HG02885 (cell line): ENCODE data around the gene PTPRD.
A peak's percentile ranks its signal among the peaks of the same experiment; 100 is the strongest.

Experiments
- ATAC-seq: cut with Tn5 transposase; IDR thresholded peaks from one replicate; pipeline ENCODE4 v1.9.1; 2021; ENCODE audit warnings: mild to moderate bottlenecking; ENCODE audit not compliant: unreplicated experiment, poor library complexity

PTPRD gene

GRCh38 chr9:9920425-9921060, 692.3 kb downstream of the PTPRD start:
- no peak for ATAC-seq

DNA sequence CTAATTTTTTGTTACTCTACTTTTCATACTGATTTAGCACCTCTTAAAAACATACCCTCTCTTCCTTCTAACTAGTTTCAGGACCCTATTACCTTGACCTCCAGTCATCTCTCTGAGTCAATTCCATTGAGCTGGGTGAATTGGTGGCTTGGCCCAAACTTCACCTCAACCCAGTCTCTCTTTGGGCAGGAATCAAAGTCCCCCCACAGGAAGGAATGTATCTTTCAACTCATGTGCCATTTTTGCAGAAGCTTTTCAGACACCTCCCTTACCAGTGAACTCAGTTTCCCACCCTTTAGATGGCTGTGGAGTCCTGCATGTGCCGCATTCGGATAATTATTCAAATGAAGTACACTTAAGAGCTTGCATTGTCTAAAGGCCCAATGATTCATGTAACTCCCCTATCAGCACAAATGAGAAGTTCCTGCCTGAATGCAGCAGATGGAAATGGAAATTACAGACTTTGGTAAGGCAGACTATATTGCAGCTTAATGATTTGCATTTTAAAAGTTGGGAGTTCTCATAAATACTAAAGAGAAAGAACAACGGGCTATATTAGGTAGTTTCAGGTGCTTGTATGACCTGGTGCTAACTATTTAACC, 693.5 kb downstream of the PTPRD start:
- no peak for ATAC-seq

GRCh38 chr9:9917400-9917799, 695.4 kb downstream of the PTPRD start:
- ATAC-seq = no peak

GRCh38 chr9:9914174-9914573, 698.6 kb downstream of the PTPRD start:
- ATAC-seq = no peak

GRCh38 chr9:9913276-9913832, 699.4 kb downstream of the PTPRD start:
- ATAC-seq = no peak

DNA sequence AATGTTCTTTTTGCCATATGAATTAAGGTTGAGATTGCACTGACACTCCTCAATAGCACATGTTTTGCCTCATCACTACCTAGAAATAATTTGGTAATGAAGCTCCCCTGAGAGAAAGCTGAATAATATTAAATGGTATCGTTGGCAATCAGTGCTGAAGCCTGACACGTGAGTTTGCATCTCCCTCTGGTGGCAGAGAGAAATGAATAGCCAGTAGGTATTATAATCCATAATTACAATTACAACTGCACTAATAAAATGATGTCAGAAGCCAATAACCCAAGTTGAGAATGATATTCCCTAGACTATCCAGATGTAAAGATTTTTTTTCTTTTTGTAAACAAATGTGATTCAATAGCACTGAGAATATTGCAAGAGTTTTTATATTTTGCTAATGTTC, 700.3 kb downstream of the PTPRD start:
- ATAC-seq = peak; percentile 51

DNA sequence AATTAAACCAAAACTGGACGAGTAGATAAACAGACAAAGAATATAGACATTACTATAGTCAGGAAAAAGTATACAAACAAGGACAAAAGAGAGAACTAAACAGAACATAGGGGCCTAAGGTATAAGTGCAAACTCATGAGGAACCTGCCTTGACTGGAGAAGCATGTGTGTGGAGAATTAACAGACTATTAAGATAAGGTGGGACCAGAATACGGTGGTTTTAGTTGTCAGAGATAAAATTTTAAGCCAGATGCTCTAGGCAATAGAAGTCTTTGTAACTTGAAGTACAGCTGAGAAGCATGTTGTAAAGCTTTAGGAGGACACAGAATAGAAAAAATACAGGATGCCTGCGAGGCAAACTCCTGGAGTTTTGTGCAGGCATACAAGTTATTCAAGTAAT, 707.1 kb downstream of the PTPRD start:
- ATAC-seq = no peak

DNA sequence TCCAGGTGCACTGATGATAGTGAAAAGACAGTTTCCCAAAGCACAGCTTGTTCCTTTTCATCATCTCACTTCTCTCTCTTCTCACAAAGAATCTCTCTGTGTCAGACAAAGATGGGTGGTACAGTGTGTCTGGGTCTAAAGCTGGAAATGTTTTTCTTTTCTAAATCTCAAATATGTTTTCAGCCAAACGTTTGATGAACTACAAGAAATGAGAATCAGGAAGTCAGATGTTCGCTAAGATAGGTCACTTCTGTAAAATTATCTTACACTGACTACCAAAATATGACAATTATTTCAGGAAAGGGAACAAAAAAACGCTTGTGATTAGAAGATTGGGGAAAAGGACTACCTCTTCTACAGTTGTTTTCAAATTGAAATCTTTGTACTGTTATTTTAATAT, 708.8 kb downstream of the PTPRD start:
- no peak for ATAC-seq

DNA sequence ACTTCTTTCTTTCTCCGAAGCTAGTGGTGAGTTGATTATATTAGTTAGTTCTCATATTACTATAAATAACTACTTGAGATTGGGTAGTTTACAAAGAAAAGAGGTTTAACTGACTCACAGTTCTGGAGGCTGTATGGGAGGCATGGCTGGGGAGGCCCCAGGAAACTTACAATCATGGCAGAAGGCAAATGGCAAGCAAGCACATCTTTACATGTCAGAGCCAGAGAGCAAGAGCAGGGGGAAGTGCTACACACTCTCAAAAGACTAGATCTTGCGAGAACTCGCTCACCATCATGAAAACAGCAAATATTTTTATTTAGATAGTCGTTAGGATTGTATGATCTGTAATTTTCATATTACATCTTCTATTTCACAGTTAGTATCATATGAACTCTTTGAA, 711.2 kb downstream of the PTPRD start:
- peak; percentile 45 for ATAC-seq

- no peak for ATAC-seq
These were observed 719.0 kb downstream of the PTPRD start for GRCh38 chr9:9893837-9894236.

DNA sequence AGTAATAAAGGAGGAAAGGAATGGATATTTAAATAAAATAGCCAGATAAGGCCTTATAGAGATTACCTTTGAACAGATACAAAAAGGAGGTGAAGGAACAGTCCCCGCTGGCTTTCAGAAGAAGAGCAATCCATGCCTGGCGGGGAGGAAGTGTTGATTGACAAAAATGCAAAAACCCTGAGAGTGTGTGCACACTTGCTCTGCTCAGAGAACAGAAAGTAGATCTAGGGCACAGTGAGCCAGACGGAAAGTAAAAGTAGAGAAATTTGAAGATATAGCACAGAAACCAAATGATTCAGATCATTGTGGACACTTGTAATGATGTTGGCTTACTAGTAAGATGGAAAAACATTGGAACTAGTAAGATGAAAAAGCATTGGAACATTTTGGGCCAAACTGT, 720.6 kb downstream of the PTPRD start:
- ATAC-seq = peak; percentile 73

DNA sequence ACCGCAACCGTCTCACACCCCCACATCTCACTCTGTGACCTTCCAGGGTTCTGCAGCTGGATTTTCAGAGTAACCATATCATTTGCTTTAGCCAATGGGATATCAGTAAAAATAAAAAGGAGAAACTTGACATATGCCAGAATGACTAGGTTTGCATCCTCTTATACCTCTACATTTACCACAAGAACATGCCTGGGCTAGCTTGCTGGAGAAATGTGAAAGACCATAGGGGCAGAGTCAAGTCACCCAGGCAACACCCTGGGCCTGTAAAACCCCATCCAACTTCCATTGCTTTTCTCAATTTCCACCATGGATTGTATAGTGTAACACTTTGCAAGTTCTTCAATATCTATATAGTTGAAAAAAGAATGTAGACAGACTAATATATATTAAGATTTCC, 731.1 kb downstream of the PTPRD start:
- ATAC-seq = no peak

DNA sequence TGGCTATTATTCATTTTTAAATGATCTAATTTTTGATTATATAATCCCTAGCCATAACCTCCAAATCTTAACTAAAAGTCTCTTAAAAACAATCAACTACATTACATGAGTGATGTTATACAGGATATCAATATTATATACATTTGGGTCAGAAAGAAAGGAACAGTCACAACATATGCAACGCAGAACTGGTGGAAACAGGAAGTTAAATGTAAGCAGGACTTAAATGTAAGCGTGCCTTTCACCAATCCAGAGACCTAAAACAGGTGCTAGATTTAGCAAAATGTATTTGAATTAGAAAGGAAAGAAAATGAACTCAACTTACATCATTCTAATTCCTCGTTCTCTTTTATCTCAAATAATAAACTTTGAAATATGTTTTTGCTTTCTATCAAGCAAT, 738.5 kb downstream of the PTPRD start:
- ATAC-seq = no peak

DNA sequence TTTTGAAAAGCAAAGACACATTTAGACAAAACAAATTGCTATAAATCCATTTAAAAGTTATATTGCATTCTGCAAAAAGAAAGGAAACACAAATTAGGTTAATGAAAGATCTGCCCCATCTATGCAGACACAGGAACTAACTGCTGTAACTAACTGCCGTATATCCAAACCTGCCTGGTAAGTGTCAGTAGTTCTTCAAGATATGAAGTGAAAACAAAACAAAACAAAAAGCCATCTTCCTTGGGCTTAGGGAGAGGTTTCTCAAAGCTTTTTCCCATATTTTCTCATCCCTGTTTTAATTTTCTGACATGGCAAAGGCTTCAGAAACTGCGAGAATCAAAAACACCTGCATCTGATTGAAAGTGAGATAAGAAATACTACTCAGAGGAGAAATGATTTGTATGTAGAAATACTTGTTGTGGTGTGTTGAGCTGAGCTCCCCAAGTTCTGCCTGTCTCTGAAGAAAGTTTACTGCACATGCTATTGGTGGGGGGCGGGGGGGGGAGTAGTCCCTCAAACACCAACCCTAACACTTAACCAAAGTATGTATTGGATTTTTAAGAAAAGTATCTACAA, 750.5 kb downstream of the PTPRD start:
- ATAC-seq = no peak

DNA sequence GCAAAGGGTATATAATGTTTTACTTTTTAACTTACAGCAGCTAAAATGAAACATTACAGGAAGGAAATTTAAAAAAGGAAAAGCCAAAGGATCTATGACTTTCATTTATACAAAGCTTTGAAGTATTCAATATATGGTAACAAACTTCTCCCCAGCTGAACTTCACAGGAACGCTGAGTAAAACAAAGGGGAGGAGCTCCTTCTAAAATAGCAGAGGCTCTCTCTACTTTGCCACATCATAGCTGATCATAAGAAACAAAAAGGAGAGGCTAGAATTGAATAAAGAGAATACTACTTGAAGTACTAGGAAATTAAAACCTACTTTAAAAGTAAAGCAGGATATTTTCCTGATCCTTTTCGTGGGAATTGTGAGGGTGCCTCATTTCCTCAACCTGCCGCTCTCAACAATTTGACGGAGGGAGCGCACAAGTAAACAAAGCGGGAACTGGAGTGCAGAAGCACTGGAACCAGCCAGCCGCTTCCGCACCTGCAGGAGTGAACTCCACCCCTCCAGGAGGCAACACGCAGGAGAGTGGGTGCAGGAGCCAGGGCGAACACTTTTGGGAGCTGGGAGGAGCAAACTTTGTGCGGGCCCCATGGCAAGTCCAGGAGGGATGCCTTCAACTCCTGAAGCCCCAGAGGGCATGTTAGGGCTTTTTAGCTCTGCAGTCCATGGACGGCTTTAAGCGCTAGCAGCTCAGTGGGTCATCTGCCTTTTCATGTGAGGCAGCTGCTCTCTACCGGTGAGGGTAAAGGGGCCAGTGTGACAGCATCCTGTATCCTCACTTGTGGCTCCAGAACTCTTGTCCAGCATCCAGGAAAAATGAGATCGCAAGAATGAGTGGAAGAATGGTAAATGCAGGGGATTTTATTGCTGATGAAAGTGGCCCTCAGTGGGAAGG, 757.4 kb downstream of the PTPRD start:
- no peak for ATAC-seq

- ATAC-seq = no peak
These were observed 765.1 kb downstream of the PTPRD start for GRCh38 chr9:9847750-9848149.

- peak; percentile 83 for ATAC-seq
These were observed 766.2 kb downstream of the PTPRD start for GRCh38 chr9:9846557-9846956.

DNA sequence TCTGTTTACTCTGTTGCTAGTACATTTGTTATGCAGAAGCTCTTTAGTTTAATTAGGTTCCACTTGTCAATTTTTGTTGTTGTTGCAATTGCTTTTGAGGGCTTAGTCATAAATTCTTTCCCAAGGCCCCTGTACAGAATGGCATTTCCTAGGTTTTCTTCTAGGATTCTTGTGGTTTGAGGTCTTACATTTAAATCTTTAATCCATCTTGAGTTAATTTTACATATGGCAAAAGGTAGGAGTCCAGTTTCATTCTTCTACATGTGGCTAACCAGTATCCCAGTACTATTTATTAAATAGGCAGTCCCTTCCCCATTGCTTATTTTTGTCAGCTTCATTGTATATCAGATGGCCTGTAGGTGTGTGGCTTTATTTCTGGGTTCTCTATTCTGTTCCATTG, 792.4 kb downstream of the PTPRD start:
- ATAC-seq = no peak

DNA sequence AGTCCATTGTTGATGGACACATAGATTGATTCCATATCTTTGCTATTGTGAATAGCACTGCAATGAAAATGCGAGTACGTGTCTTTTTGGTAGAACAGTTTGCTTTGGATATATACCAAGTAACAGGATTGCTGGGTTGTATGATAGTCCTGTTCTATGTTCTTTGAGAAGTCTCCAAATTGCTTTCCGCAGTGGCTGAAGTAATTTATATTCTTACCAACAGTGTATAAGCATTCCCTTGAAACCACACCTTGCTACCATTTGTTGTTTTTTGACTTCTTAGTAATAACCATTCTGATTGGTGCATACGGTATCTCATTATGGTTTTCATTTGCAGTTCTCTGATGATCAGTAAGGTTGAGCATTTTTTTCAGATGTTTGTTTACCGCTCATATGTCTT, 792.9 kb downstream of the PTPRD start:
- no peak for ATAC-seq

GRCh38 chr9:9817176-9817575, 795.6 kb downstream of the PTPRD start:
- ATAC-seq = no peak

GRCh38 chr9:9804109-9804508, 808.7 kb downstream of the PTPRD start:
- no peak for ATAC-seq
